ENCODE data around the gene VWA5B1.

VWA5B1 gene

GRCh38 chr1:20319456-20320220 is 29.0 kb downstream of the VWA5B1 start:
- DNase-seq (ENCODE audit: low read depth in 1 of 2, low spot score in 1 of 2) = no peak

GRCh38 chr1:20320704-20321103 is 30.0 kb downstream of the VWA5B1 start:
- no peak for TF ChIP-seq POLR2AphosphoS5 (IDR thresholded peaks at IDR 0.05; ENCODE audit: low read depth)
- no peak for TF ChIP-seq SPI1 (IDR thresholded peaks at IDR 0.05; ENCODE audit: borderline replicate concordance, low read depth)
- TF ChIP-seq REST (IDR thresholded peaks at IDR 0.05; ENCODE audit: insufficient replicate concordance, low read depth) = no peak
- TF ChIP-seq CTCF (IDR thresholded peaks at IDR 0.05; ENCODE audit: insufficient read depth, low read length) = no peak
- TF ChIP-seq GABPA (IDR thresholded peaks at IDR 0.05; ENCODE audit: low read depth) = no peak
- Histone ChIP-seq H3K27me3 (ENCODE audit: insufficient read depth, poor library complexity, severe bottlenecking) (peaks cover 22% of the 10 kb centered on the region), H3K4me3 (replicated peaks; ENCODE audit: insufficient read depth, low read length) (no peak overlapping the region)

More at GRCh38 chr1:20319456-20320220, 29.0 kb downstream of the VWA5B1 start:
- no peak for TF ChIP-seq SPI1 (IDR thresholded peaks at IDR 0.05; ENCODE audit: borderline replicate concordance, low read depth)
- Histone ChIP-seq H3K27ac (replicated peaks) (no peak overlapping the region), H3K27me3 (ENCODE audit: insufficient read depth, poor library complexity, severe bottlenecking) (peaks cover 22% of the 10 kb centered on the region), H3K4me3 (replicated peaks; ENCODE audit: insufficient read depth, low read length) (no peak overlapping the region)

GRCh38 chr1:20321573-20321972 is 30.9 kb downstream of the VWA5B1 start:
- Histone ChIP-seq H3K27me3 (ENCODE audit: insufficient read depth, poor library complexity, severe bottlenecking) (peaks cover 22% of the 10 kb centered on the region), H3K4me3 (replicated peaks; ENCODE audit: insufficient read depth, low read length) (no peak overlapping the region), H3K27ac (replicated peaks) (no peak overlapping the region)
- no peak for DNase-seq (ENCODE audit: low read depth in 1 of 2, low spot score in 1 of 2)
- TF ChIP-seq GABPA (IDR thresholded peaks at IDR 0.05; ENCODE audit: low read depth) = no peak
- TF ChIP-seq CTCF (IDR thresholded peaks at IDR 0.05; ENCODE audit: insufficient read depth, low read length) = no peak
- no peak for TF ChIP-seq SPI1 (IDR thresholded peaks at IDR 0.05; ENCODE audit: borderline replicate concordance, low read depth)
- TF ChIP-seq POLR2AphosphoS5 (IDR thresholded peaks at IDR 0.05; ENCODE audit: low read depth) = no peak
- TF ChIP-seq REST (IDR thresholded peaks at IDR 0.05; ENCODE audit: insufficient replicate concordance, low read depth) = no peak

More at GRCh38 chr1:20320704-20321103, 30.0 kb downstream of the VWA5B1 start:
- H3K27ac ChIP-seq (replicated peaks) = no peak overlapping the region
- no peak for DNase-seq (ENCODE audit: low read depth in 1 of 2, low spot score in 1 of 2)

GRCh38 chr1:20322081-20322824 is 31.6 kb downstream of the VWA5B1 start:
- H3K4me3 ChIP-seq (replicated peaks; ENCODE audit: insufficient read depth, low read length) = no peak overlapping the region
- no peak overlapping the region for H3K27ac ChIP-seq (replicated peaks)
- DNase-seq (ENCODE audit: low read depth in 1 of 2, low spot score in 1 of 2) = no peak
- peaks cover 22% of the 10 kb centered on the region for H3K27me3 ChIP-seq (ENCODE audit: insufficient read depth, poor library complexity, severe bottlenecking)
- TF ChIP-seq CTCF (IDR thresholded peaks at IDR 0.05; ENCODE audit: insufficient read depth, low read length) = no peak
- no peak for TF ChIP-seq SPI1 (IDR thresholded peaks at IDR 0.05; ENCODE audit: borderline replicate concordance, low read depth)
- no peak for TF ChIP-seq GABPA (IDR thresholded peaks at IDR 0.05; ENCODE audit: low read depth)
- TF ChIP-seq POLR2AphosphoS5 (IDR thresholded peaks at IDR 0.05; ENCODE audit: low read depth) = no peak
- TF ChIP-seq REST (IDR thresholded peaks at IDR 0.05; ENCODE audit: insufficient replicate concordance, low read depth) = no peak

All from HL-60 (cell line).